ENCODE data around the gene CDCP1.

Gene CDCP1

DNA sequence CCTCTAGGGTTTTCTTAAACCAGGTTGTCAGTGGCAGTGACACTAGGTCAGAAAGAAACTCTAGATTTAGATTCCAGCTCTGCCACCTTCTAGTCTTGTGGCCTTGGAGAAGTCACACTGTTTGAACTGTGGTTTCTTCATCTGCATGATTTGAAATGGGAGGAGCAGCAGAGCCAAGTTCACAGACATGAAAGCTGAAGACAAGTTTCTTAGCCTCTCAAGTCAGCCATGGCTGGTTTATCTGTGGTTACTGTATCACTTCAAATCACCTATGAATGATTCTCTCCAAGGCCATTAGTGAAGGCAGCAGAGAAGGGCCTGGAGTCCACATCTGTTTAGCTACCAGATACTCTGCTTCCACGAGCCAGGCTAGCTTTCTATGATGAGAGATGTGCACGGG, 104.5 kb downstream of the CDCP1 start:
- no peak for DNase-seq (ENCODE audit: low read depth, low spot score)
- no peak overlapping the region for H3K27ac ChIP-seq (ENCODE audit: low read length)
- no peaks in the 10 kb centered on the region for H3K36me3 ChIP-seq (ENCODE audit: control insufficient read depth, insufficient read depth, low read length)
- H3K9me3 ChIP-seq (ENCODE audit: control insufficient read depth, insufficient read depth, low read length): no peaks in the 10 kb centered on the region
- peaks cover 3% of the 10 kb centered on the region; the same call in 1 of the 2 replicates for H3K27me3 ChIP-seq (ENCODE audit: control insufficient read depth, insufficient read depth, low read length)
- H3K4me3 ChIP-seq (ENCODE audit: low read length): no peak overlapping the region
- no CpG with 5 or more reads among the region's 2 CpGs for WGBS (ENCODE audit: insufficient coverage, insufficient read length)
- H3K4me1 ChIP-seq (ENCODE audit: control insufficient read depth, insufficient read depth, low read length): no peaks in the 10 kb centered on the region

DNA sequence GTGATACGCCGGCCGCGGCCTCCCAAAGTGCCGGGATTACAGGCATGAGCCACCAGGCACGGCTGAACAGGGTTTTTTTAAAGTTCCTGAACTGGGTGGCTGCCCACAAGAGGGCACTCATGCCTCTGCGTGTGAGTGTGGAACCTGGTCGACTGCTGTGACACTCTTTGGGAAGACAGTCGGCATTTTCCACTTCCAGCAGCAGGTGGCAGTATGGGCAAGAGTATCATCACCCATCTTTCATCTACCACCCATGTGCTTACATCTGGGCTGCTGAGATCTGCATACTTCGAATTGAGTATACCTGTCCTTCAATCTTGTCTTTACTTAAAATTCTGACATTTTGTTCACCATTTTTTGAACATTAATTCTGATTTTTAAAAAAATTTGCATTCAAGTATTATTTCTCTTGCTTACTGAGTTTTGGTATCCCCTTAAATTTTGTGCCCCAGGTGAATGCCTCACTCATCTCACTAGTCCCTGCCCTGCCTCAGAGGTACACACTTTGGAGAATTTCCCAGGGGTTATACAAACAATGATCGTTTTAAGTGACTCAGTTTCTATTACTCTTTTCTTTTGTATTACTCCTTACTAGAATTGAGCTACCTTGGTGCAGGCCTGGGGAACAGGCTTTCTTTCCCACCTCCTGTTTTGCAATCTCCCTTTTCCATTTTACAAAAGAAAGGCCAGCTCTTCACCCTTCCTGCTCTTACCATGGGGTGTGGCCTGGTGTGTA, 108.3 kb downstream of the CDCP1 start:
- H3K4me3 ChIP-seq (ENCODE audit: low read length): no peak overlapping the region
- no peak overlapping the region for H3K27ac ChIP-seq (ENCODE audit: low read length)
- peaks cover 3% of the 10 kb centered on the region for H3K4me1 ChIP-seq (ENCODE audit: control insufficient read depth, insufficient read depth, low read length)
- H3K36me3 ChIP-seq (ENCODE audit: control insufficient read depth, insufficient read depth, low read length): no peaks in the 10 kb centered on the region
- no peaks in the 10 kb centered on the region for H3K9me3 ChIP-seq (ENCODE audit: control insufficient read depth, insufficient read depth, low read length)
- peak; percentile 98 for DNase-seq (ENCODE audit: low read depth, low spot score)
- H3K27me3 ChIP-seq (ENCODE audit: control insufficient read depth, insufficient read depth, low read length): peaks cover 14% of the 10 kb centered on the region; the same call in 1 of the 2 replicates
- WGBS (ENCODE audit: insufficient coverage, insufficient read length): no CpG with 5 or more reads among the region's 11 CpGs

DNA sequence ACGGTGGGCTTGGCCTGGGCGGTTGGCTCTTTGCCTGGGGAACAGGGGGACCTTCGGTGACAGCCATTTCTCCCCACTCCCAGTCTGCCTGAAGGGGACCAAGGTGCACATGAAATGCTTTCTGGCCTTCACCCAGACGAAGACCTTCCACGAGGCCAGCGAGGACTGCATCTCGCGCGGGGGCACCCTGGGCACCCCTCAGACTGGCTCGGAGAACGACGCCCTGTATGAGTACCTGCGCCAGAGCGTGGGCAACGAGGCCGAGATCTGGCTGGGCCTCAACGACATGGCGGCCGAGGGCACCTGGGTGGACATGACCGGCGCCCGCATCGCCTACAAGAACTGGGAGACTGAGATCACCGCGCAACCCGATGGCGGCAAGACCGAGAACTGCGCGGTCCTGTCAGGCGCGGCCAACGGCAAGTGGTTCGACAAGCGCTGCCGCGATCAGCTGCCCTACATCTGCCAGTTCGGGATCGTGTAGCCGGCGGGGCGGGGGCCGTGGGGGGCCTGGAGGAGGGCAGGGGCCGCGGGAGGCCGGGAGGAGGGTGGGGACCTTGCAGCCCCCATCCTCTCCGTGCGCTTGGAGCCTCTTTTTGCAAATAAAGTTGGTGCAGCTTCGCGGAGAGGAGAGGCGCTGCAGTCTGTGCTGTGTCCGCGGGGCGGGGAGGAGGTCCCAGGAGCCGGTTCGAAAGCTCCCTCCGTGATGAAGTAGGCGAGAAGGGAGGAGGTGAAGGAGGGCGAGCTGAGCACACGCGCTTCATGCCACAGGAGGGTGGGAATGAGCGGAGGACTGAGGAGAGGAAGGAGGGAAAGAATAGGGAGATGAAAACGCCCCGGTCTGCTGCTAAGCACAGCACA, 110.5 kb downstream of the CDCP1 start:
- Histone ChIP-seq H3K4me1 (ENCODE audit: control insufficient read depth, insufficient read depth, low read length) (peaks cover 3% of the 10 kb centered on the region), H3K27me3 (ENCODE audit: control insufficient read depth, insufficient read depth, low read length) (peaks cover 14% of the 10 kb centered on the region; the same call in 1 of the 2 replicates), H3K9me3 (ENCODE audit: control insufficient read depth, insufficient read depth, low read length) (no peaks in the 10 kb centered on the region), H3K4me3 (ENCODE audit: low read length) (0 out of 2 replicates have a peak overlapping the region, but pooled peaks have one; percentile 1), H3K27ac (ENCODE audit: low read length) (no peak overlapping the region), H3K36me3 (ENCODE audit: control insufficient read depth, insufficient read depth, low read length) (no peaks in the 10 kb centered on the region)
- no CpG with 5 or more reads among the region's 64 CpGs for WGBS (ENCODE audit: insufficient coverage, insufficient read length)
- no peak for DNase-seq (ENCODE audit: low read depth, low spot score)

DNA sequence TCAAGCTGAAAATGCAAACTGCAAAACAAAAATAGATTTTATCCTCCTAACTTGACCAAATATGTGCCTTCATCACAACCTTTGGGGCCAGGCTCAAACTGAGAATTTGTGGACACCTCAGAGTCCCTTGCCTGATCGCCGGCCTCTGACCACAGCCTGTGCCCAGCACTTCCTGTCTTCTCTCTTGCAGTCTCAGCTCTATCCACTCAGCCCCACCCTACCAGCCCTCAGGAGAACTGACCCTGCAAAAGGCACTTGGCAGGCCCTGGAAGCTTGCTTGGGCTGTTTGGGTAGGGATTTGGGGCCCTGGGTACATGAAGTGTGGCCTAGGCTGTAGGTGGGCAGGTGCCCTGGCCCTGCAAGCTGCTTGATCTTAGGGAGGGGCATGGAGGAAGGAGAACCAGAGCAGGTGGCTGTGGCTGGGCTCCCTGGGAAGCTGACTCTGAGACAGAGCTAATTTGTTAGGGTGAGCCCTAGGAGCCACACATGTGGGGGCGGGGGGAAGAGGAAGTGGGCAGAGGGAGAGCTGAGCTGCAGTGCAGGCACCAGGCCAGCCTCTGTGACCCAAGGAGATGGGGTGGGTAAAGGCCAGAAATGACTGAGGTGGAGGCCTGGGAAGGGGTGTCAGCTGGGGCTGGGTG, 111.4 kb downstream of the CDCP1 start:
- no peak overlapping the region for H3K27ac ChIP-seq (ENCODE audit: low read length)
- WGBS (ENCODE audit: insufficient coverage, insufficient read length): no CpG with 5 or more reads among the region's 3 CpGs
- H3K27me3 ChIP-seq (ENCODE audit: control insufficient read depth, insufficient read depth, low read length): peaks cover 14% of the 10 kb centered on the region; the same call in 1 of the 2 replicates
- DNase-seq (ENCODE audit: low read depth, low spot score): no peak
- peaks cover 3% of the 10 kb centered on the region for H3K4me1 ChIP-seq (ENCODE audit: control insufficient read depth, insufficient read depth, low read length)
- H3K4me3 ChIP-seq (ENCODE audit: low read length): no peak overlapping the region
- no peaks in the 10 kb centered on the region for H3K36me3 ChIP-seq (ENCODE audit: control insufficient read depth, insufficient read depth, low read length)
- no peaks in the 10 kb centered on the region for H3K9me3 ChIP-seq (ENCODE audit: control insufficient read depth, insufficient read depth, low read length)

DNA sequence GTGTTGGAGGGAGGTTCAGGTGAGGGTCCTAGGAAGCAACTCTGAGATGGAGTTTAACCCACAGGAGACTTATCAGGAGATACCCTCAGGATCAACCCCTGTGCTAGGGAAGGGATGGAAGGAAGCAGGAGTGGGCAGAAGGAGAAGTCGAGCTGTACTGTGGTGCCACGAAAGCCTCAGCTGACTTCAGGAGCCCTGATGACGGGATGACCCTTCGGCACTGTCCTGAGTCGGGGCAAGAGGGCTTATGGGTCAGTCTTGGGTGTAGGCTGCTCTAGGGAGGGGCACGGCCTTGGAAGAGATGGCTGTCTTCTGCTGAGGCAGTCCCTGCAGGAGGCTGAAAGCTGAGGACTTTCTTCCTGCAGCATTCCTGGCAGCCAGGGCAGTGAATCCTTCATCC, 112.4 kb downstream of the CDCP1 start:
- whole genome bisulfite sequencing (ENCODE audit: insufficient coverage, insufficient read length): no CpG with 5 or more reads among the region's 6 CpGs
- Histone ChIP-seq H3K4me3 (ENCODE audit: low read length) (no peak overlapping the region), H3K9me3 (ENCODE audit: control insufficient read depth, insufficient read depth, low read length) (no peaks in the 10 kb centered on the region), H3K36me3 (ENCODE audit: control insufficient read depth, insufficient read depth, low read length) (no peaks in the 10 kb centered on the region), H3K27me3 (ENCODE audit: control insufficient read depth, insufficient read depth, low read length) (peaks cover 14% of the 10 kb centered on the region; the same call in 1 of the 2 replicates), H3K27ac (ENCODE audit: low read length) (no peak overlapping the region), H3K4me1 (ENCODE audit: control insufficient read depth, insufficient read depth, low read length) (peaks cover 3% of the 10 kb centered on the region)
- DNase-seq (ENCODE audit: low read depth, low spot score): no peak

All from iPS DF 6.9 (cell line).